Stimulated activated naive CD8-positive, alpha-beta T cell treated with anti-CD3 and anti-CD28 coated beads, Interleukin-15, amount 100 ng/mL, for 72 hours (primary cell): ENCODE measurements around the gene MBOAT1.

ENCODE experiments used
- ATAC-seq: fragments of 150-1000 bp; cut with Tn5 transposase; 2 replicates; pipeline ENCODE4 v1.10.0; 2021; ENCODE audit warnings: mild to moderate bottlenecking, moderate library complexity
- DNase-seq, 2 donors: peaks; one replicate each; pipeline ENCODE4 v3.0.0; 2021 to 2022
- H3K27ac Mint-ChIP-seq, 2 donors: one replicate each; pipeline ENCODE4 v1.8.0; 2022; ENCODE audit warnings: mild to moderate bottlenecking in 2 of 2, mixed read lengths in 2 of 2, moderate library complexity in 2 of 2
- H3K27me3 Mint-ChIP-seq: one replicate; pipeline ENCODE4 v1.8.0; 2022; ENCODE audit warnings: mixed read lengths
- H3K4me1 Mint-ChIP-seq: one replicate; pipeline ENCODE4 v1.8.0; 2022; ENCODE audit warnings: mild to moderate bottlenecking, mixed read lengths
- H3K4me3 Mint-ChIP-seq, 2 donors: one replicate each; pipeline ENCODE4 v1.8.0; 2022; ENCODE audit warnings: mild to moderate bottlenecking in 2 of 2, mixed read lengths in 2 of 2, moderate library complexity in 1 of 2
- H3K9me3 Mint-ChIP-seq, 2 donors: one replicate each; pipeline ENCODE4 v1.8.0; 2022; ENCODE audit warnings: mixed read lengths in 2 of 2

Gene MBOAT1

GRCh38 chr6:20124545-20124944, 87.7 kb downstream of the MBOAT1 start:
- Mint-ChIP-seq H3K27ac (no peak overlapping the region), H3K9me3 (no peaks in the 10 kb centered on the region), H3K27me3 (no peaks in the 10 kb centered on the region), H3K4me3 (no peak overlapping the region), H3K4me1 (peaks cover 5% of the 10 kb centered on the region)
- DNase-seq, result no peak
- no peak for ATAC-seq

GRCh38 chr6:20119485-20119884, 92.8 kb downstream of the MBOAT1 start:
- no peak overlapping the region for H3K4me3 Mint-ChIP-seq

GRCh38 chr6:20118892-20119291, 93.4 kb downstream of the MBOAT1 start:
- no peaks in the 10 kb centered on the region for H3K9me3 Mint-ChIP-seq
- no peak for ATAC-seq
- DNase-seq, result no peak
- H3K4me3 Mint-ChIP-seq, result no peak overlapping the region
- no peaks in the 10 kb centered on the region for H3K27me3 Mint-ChIP-seq
- peaks cover 7% of the 10 kb centered on the region for H3K4me1 Mint-ChIP-seq
- no peak overlapping the region for H3K27ac Mint-ChIP-seq

More at GRCh38 chr6:20119485-20119884, 92.8 kb downstream of the MBOAT1 start:
- ATAC-seq (no peak), DNase-seq (no peak)
- Mint-ChIP-seq H3K9me3 (no peaks in the 10 kb centered on the region), H3K4me1 (peaks cover 7% of the 10 kb centered on the region), H3K27ac (no peak overlapping the region), H3K27me3 (no peaks in the 10 kb centered on the region)

GRCh38 chr6:20117474-20117873, 94.8 kb downstream of the MBOAT1 start:
- H3K9me3 Mint-ChIP-seq, result no peaks in the 10 kb centered on the region
- peak overlapping the region in 1 of 2 donors; percentile 84 for H3K27ac Mint-ChIP-seq
- no peak for DNase-seq
- peaks cover 7% of the 10 kb centered on the region for H3K4me1 Mint-ChIP-seq
- H3K4me3 Mint-ChIP-seq, result no peak overlapping the region
- no peaks in the 10 kb centered on the region for H3K27me3 Mint-ChIP-seq
- ATAC-seq, result peak; percentile 39

- Mint-ChIP-seq H3K9me3 (no peaks in the 10 kb centered on the region), H3K27me3 (no peaks in the 10 kb centered on the region), H3K27ac (no peak overlapping the region), H3K4me3 (no peak overlapping the region), H3K4me1 (peaks cover 7% of the 10 kb centered on the region)
- ATAC-seq, result no peak
- no peak for DNase-seq
Observed at GRCh38 chr6:20116792-20117191, 95.5 kb downstream of the MBOAT1 start.

- Mint-ChIP-seq H3K4me1 (peaks cover 7% of the 10 kb centered on the region), H3K9me3 (no peaks in the 10 kb centered on the region), H3K4me3 (no peak overlapping the region), H3K27me3 (no peaks in the 10 kb centered on the region), H3K27ac (no peak overlapping the region)
- DNase-seq (no peak), ATAC-seq (no peak)
Observed at GRCh38 chr6:20115246-20115980, 96.9 kb downstream of the MBOAT1 start.

- no peaks in the 10 kb centered on the region for H3K9me3 Mint-ChIP-seq
- no peak overlapping the region for H3K27ac Mint-ChIP-seq
- H3K4me3 Mint-ChIP-seq, result no peak overlapping the region
- peaks cover 7% of the 10 kb centered on the region for H3K4me1 Mint-ChIP-seq
- H3K27me3 Mint-ChIP-seq, result no peaks in the 10 kb centered on the region
- DNase-seq (no peak), ATAC-seq (no peak)
Observed at GRCh38 chr6:20113649-20114224, 98.5 kb downstream of the MBOAT1 start.

GRCh38 chr6:20112841-20113240, 99.4 kb downstream of the MBOAT1 start:
- H3K4me3 Mint-ChIP-seq, result no peak overlapping the region
- no peaks in the 10 kb centered on the region for H3K9me3 Mint-ChIP-seq
- ATAC-seq (no peak), DNase-seq (no peak)
- no peak overlapping the region for H3K27ac Mint-ChIP-seq
- peaks cover 7% of the 10 kb centered on the region for H3K4me1 Mint-ChIP-seq
- H3K27me3 Mint-ChIP-seq, result no peaks in the 10 kb centered on the region

- Mint-ChIP-seq H3K9me3 (no peaks in the 10 kb centered on the region), H3K27ac (no peak overlapping the region), H3K4me3 (no peak overlapping the region), H3K4me1 (peaks cover under 1% of the 10 kb centered on the region), H3K27me3 (no peaks in the 10 kb centered on the region)
- no peak for ATAC-seq
- DNase-seq, result no peak
Observed at GRCh38 chr6:20112241-20112640, 100.0 kb downstream of the MBOAT1 start.

GRCh38 chr6:20110478-20110877, 101.8 kb downstream of the MBOAT1 start:
- Mint-ChIP-seq H3K9me3 (no peaks in the 10 kb centered on the region), H3K4me3 (no peak overlapping the region), H3K27ac (no peak overlapping the region), H3K4me1 (no peaks in the 10 kb centered on the region), H3K27me3 (no peaks in the 10 kb centered on the region)
- DNase-seq (no peak), ATAC-seq (no peak)

GRCh38 chr6:20109526-20109925, 102.7 kb downstream of the MBOAT1 start:
- H3K4me3 Mint-ChIP-seq, result no peak overlapping the region
- no peaks in the 10 kb centered on the region for H3K9me3 Mint-ChIP-seq
- no peak for DNase-seq
- no peaks in the 10 kb centered on the region for H3K27me3 Mint-ChIP-seq
- no peaks in the 10 kb centered on the region for H3K4me1 Mint-ChIP-seq
- ATAC-seq, result no peak
- H3K27ac Mint-ChIP-seq, result no peak overlapping the region

GRCh38 chr6:20105838-20106237, 106.4 kb downstream of the MBOAT1 start:
- H3K27ac Mint-ChIP-seq, result no peak overlapping the region
- no peaks in the 10 kb centered on the region for H3K9me3 Mint-ChIP-seq
- no peak for ATAC-seq
- H3K4me1 Mint-ChIP-seq, result no peaks in the 10 kb centered on the region
- no peak overlapping the region for H3K4me3 Mint-ChIP-seq
- no peak for DNase-seq
- no peaks in the 10 kb centered on the region for H3K27me3 Mint-ChIP-seq

GRCh38 chr6:20104696-20105095, 107.6 kb downstream of the MBOAT1 start:
- no peaks in the 10 kb centered on the region for H3K4me1 Mint-ChIP-seq
- H3K9me3 Mint-ChIP-seq, result no peaks in the 10 kb centered on the region
- H3K27ac Mint-ChIP-seq, result no peak overlapping the region
- no peak overlapping the region for H3K4me3 Mint-ChIP-seq
- ATAC-seq (no peak), DNase-seq (no peak)
- H3K27me3 Mint-ChIP-seq, result no peaks in the 10 kb centered on the region

GRCh38 chr6:20102397-20103073, 109.7 kb downstream of the MBOAT1 start:
- H3K4me1 Mint-ChIP-seq, result no peaks in the 10 kb centered on the region
- H3K27ac Mint-ChIP-seq, result no peak overlapping the region
- DNase-seq (no peak), ATAC-seq (no peak)
- H3K27me3 Mint-ChIP-seq, result no peaks in the 10 kb centered on the region
- no peaks in the 10 kb centered on the region for H3K9me3 Mint-ChIP-seq
- H3K4me3 Mint-ChIP-seq, result no peak overlapping the region

- DNase-seq, result no peak
- Mint-ChIP-seq H3K9me3 (no peaks in the 10 kb centered on the region), H3K27ac (no peak overlapping the region), H3K4me1 (no peaks in the 10 kb centered on the region), H3K4me3 (no peak overlapping the region), H3K27me3 (no peaks in the 10 kb centered on the region)
- no peak for ATAC-seq
Observed at GRCh38 chr6:20099156-20099555, 113.1 kb downstream of the MBOAT1 start.

GRCh38 chr6:20098267-20098876, 113.9 kb downstream of the MBOAT1 start:
- no peak for ATAC-seq
- DNase-seq, result no peak
- no peak overlapping the region for H3K4me3 Mint-ChIP-seq
- H3K27ac Mint-ChIP-seq, result no peak overlapping the region
- no peaks in the 10 kb centered on the region for H3K27me3 Mint-ChIP-seq
- no peaks in the 10 kb centered on the region for H3K9me3 Mint-ChIP-seq
- H3K4me1 Mint-ChIP-seq, result no peaks in the 10 kb centered on the region
